Activated T-cell treated with anti-CD3 and anti-CD28 coated beads, Interleukin-2, amount 50 U/mL, for 72 hours (primary cell): ENCODE results near the gene MAML2. TPM values are rescaled to one million over a fixed set of nuclear protein-coding genes. Genes with fewer than 3 reads are reported as not detected.

Experiments used
- ATAC-seq, 2 donors: fragments of 150-1000 bp; cut with Tn5 transposase; replicated peaks in 1 of 2; 2 replicates each; pipeline ENCODE4 v1.10.0; 2021; ENCODE audit warnings: moderate library complexity in 2 of 2, mild to moderate bottlenecking in 1 of 2
- DNase-seq, 2 donors: peaks; one replicate each; pipeline ENCODE4 v3.0.0; 2021 to 2022; ENCODE audit warnings: mixed read lengths in 1 of 2
- H3K27ac Mint-ChIP-seq: one replicate; pipeline ENCODE4 v1.8.0; 2022; ENCODE audit warnings: mild to moderate bottlenecking, moderate library complexity, mixed read lengths
- H3K27me3 Mint-ChIP-seq: one replicate; pipeline ENCODE4 v1.8.0; 2022; ENCODE audit warnings: low read depth, mixed read lengths
- H3K36me3 Mint-ChIP-seq, 2 donors: one replicate each; pipeline ENCODE4 v1.8.0; 2022; ENCODE audit warnings: mixed read lengths in 2 of 2, mild to moderate bottlenecking in 1 of 2; ENCODE audit not compliant: insufficient read depth in 2 of 2
- H3K4me1 Mint-ChIP-seq: one replicate; pipeline ENCODE4 v1.8.0; 2022; ENCODE audit warnings: low read depth, mixed read lengths
- H3K4me3 Mint-ChIP-seq, 2 donors: one replicate each; pipeline ENCODE4 v1.8.0; 2022; ENCODE audit warnings: mild to moderate bottlenecking in 2 of 2, mixed read lengths in 2 of 2, moderate library complexity in 2 of 2
- H3K9me3 Mint-ChIP-seq, 2 donors: one replicate each; pipeline ENCODE4 v1.8.0; 2022; ENCODE audit warnings: mixed read lengths in 2 of 2
- total RNA-seq, 2 donors: library from RNA; stranded (reverse); gene quantifications; one replicate each; pipeline ENCODE4 v1.2.3, GENCODE V29; 2022

The MAML2 gene
- total RNA-seq, 2 donors from 2014 or later = 30.5 to 34.6 TPM

DNA sequence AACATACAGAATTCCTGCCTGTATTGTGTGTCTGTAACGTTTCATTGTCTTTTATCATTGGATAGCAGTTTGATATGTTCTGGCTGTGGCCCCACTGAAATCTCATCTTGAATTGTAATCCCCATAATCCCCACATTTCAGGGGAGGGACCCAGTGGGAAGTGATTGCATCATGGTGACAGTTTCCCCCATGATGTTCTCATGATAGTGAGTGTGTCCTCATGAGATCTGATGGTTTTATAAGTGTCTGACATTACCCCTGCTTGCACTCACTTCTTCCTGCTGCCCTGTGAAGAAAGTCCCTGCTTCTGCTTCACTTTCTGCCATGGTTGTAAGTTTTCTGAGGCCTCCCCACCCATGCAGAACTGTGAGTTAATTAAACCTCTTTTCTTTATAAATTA, 399.4 kb downstream of the MAML2 start:
- H3K36me3 Mint-ChIP-seq = peaks cover 13 to 14% of the 10 kb centered on the region in 2 donors
- H3K27me3 Mint-ChIP-seq = no peaks in the 10 kb centered on the region
- H3K4me3 Mint-ChIP-seq = no peak overlapping the region
- ATAC-seq (no peak), DNase-seq (no peak)
- H3K27ac Mint-ChIP-seq = no peak overlapping the region
- H3K9me3 Mint-ChIP-seq = peaks cover 9 to 12% of the 10 kb centered on the region in 2 donors
- H3K4me1 Mint-ChIP-seq = no peaks in the 10 kb centered on the region

GRCh38 chr11:95939091-95939490, 403.9 kb downstream of the MAML2 start:
- Mint-ChIP-seq H3K4me3 (no peak overlapping the region), H3K9me3 (peaks cover 3 to 6% of the 10 kb centered on the region in 2 donors), H3K4me1 (no peaks in the 10 kb centered on the region), H3K27ac (no peak overlapping the region), H3K27me3 (no peaks in the 10 kb centered on the region), H3K36me3 (peaks cover 3 to 6% of the 10 kb centered on the region in 2 donors)
- no peak for DNase-seq
- ATAC-seq = no peak

DNA sequence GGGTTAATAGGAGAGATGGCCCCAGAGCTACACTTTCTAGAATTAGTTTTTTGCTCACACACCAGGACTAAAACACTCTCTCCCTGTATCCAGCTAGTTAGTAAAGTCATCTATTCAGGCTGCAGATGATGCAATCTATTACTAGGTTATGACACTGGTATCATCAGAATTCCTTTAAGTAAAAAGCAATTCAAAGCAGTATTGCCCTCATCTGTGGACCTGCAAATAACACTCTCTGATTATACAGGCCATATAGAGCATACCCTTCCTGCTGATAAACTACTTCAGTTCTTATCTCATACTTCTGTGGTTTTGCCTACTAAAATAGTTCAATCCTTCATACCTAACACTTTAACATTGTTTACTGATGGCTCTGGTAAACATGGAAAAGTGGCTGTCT, 405.6 kb downstream of the MAML2 start:
- ATAC-seq = no peak
- H3K4me3 Mint-ChIP-seq = no peak overlapping the region

GRCh38 chr11:95933594-95933993, 409.4 kb downstream of the MAML2 start:
- Mint-ChIP-seq H3K27me3 (peaks cover 2% of the 10 kb centered on the region), H3K27ac (no peak overlapping the region), H3K4me1 (no peaks in the 10 kb centered on the region), H3K36me3 (peaks cover 7 to 8% of the 10 kb centered on the region in 2 donors), H3K4me3 (no peak overlapping the region), H3K9me3 (peaks cover 6 to 7% of the 10 kb centered on the region in 2 donors)
- no peak for DNase-seq
- no peak for ATAC-seq

More for the DNA sequence above, 405.6 kb downstream of the MAML2 start:
- DNase-seq = no peak
- Mint-ChIP-seq H3K36me3 (no peaks in the 10 kb centered on the region), H3K27me3 (no peaks in the 10 kb centered on the region), H3K9me3 (peaks cover 0 to under 1% of the 10 kb centered on the region in 2 donors), H3K4me1 (no peaks in the 10 kb centered on the region), H3K27ac (no peak overlapping the region)

DNA sequence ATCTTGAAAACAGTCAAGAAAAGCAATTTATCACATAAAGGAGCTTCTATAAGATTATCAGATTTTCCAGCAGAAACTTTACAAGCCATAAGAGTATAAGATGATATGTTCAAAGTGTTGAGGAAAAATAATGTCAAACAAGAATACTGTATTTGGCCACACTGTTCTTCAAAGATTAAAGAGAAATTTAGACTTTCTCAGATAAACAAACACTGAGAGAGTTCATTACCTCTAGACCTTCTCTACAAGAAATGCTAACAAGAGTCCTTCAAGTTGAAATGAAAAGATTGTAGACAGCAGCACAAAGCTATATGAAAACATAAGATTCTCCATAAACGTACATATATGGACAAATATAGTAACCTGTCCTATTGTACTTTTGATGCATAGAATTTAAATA, 411.1 kb downstream of the MAML2 start:
- Mint-ChIP-seq H3K27ac (no peak overlapping the region), H3K36me3 (peaks cover 7 to 8% of the 10 kb centered on the region in 2 donors), H3K4me1 (no peaks in the 10 kb centered on the region), H3K9me3 (peaks cover 6 to 7% of the 10 kb centered on the region in 2 donors), H3K4me3 (no peak overlapping the region), H3K27me3 (peaks cover 7% of the 10 kb centered on the region)
- DNase-seq (no peak), ATAC-seq (no peak)

DNA sequence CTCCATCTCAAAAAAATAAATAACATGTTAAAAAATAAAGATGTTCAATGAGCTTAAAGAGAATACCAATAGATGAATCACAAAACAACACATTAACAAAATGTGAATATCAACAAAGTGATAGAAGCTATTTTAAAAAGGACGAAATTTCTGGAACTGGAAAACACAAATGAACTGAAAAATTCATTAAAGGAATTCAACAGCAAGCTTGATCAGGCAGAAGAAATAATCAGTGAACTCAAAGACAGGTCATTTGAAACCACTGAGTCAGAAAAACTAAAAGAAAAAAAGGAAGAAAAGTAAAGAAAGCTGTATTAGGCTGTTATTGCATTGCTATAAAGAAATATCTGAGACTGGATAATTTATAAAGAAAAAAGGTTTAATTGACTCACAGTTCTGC, 412.0 kb downstream of the MAML2 start:
- Mint-ChIP-seq H3K9me3 (peaks cover 6 to 7% of the 10 kb centered on the region in 2 donors), H3K27ac (no peak overlapping the region), H3K27me3 (peaks cover 7% of the 10 kb centered on the region), H3K4me3 (no peak overlapping the region), H3K36me3 (peaks cover 7 to 8% of the 10 kb centered on the region in 2 donors), H3K4me1 (no peaks in the 10 kb centered on the region)
- DNase-seq = no peak
- ATAC-seq = no peak

GRCh38 chr11:95926726-95927125, 416.3 kb downstream of the MAML2 start:
- peak overlapping the region; percentile 66 for H3K27ac Mint-ChIP-seq
- H3K9me3 Mint-ChIP-seq = peaks cover 4 to 7% of the 10 kb centered on the region in 2 donors
- no peak for DNase-seq
- peaks cover 7% of the 10 kb centered on the region for H3K27me3 Mint-ChIP-seq
- H3K36me3 Mint-ChIP-seq = peaks cover 9 to 16% of the 10 kb centered on the region in 2 donors
- ATAC-seq = no peak
- H3K4me1 Mint-ChIP-seq = peaks cover 33% of the 10 kb centered on the region
- H3K4me3 Mint-ChIP-seq = no peak overlapping the region

Other genes starting within 250 kb of the MAML2 start
- gene CCDC82, start 46.7 kb upstream of the MAML2 start, total RNA-seq = 10 to 100 TPM; 44.6 to 55.3 TPM
- 10 to 100 TPM; 10.6 to 11.0 TPM for gene JRKL, start 46.8 kb upstream of the MAML2 start, total RNA-seq